Raji (cell line): Measurements from ENCODE around the gene POU2AF2.

Experiments used
- POLR2A ChIP-seq: IDR thresholded peaks from 2 replicates; pipeline ENCODE4 v1.6.1; 2011; ENCODE audit warnings: low read depth, low read length, control low read depth; ENCODE audit not compliant: insufficient read depth

POU2AF2 gene

GRCh38 chr11:111245425-111245824 lies at the start of gene POU2AF2:
Gene POU2AF2 (plus strand): TSS chr11:111245725. CDS start chr11:111245854, 129 bp downstream.
- no peak for TF ChIP-seq POLR2A

- TF ChIP-seq POLR2A = no peak
These were observed 45.5 kb upstream of the POU2AF2 start for GRCh38 chr11:111200010-111200534.

- no peak for TF ChIP-seq POLR2A
These were observed 41.3 kb upstream of the POU2AF2 start for GRCh38 chr11:111204211-111204610.

GRCh38 chr11:111205632-111206385 lies 39.7 kb upstream of the POU2AF2 start:
- TF ChIP-seq POLR2A = no peak

GRCh38 chr11:111206472-111206871 lies 39.1 kb upstream of the POU2AF2 start:
- no peak for TF ChIP-seq POLR2A

GRCh38 chr11:111207213-111207612 lies 38.3 kb upstream of the POU2AF2 start:
- no peak for TF ChIP-seq POLR2A

GRCh38 chr11:111209543-111210355 lies 35.8 kb upstream of the POU2AF2 start:
- TF ChIP-seq POLR2A = no peak

GRCh38 chr11:111213256-111213655 lies 32.3 kb upstream of the POU2AF2 start:
- no peak for TF ChIP-seq POLR2A

- TF ChIP-seq POLR2A = no peak
These were observed 24.8 kb upstream of the POU2AF2 start for GRCh38 chr11:111220721-111221120.

GRCh38 chr11:111221208-111221607 lies 24.3 kb upstream of the POU2AF2 start:
- no peak for TF ChIP-seq POLR2A

- TF ChIP-seq POLR2A = no peak
These were observed 19.6 kb upstream of the POU2AF2 start for GRCh38 chr11:111225881-111226280.

GRCh38 chr11:111229604-111230003 lies 15.9 kb upstream of the POU2AF2 start:
- TF ChIP-seq POLR2A = no peak

- no peak for TF ChIP-seq POLR2A
These were observed 15.4 kb upstream of the POU2AF2 start for GRCh38 chr11:111230122-111230465.

GRCh38 chr11:111231836-111232235 lies 13.7 kb upstream of the POU2AF2 start:
- no peak for TF ChIP-seq POLR2A

GRCh38 chr11:111236383-111236782 lies 9.1 kb upstream of the POU2AF2 start:
- TF ChIP-seq POLR2A = no peak

- TF ChIP-seq POLR2A = no peak
These were observed 7.6 kb upstream of the POU2AF2 start for GRCh38 chr11:111237926-111238325.
